GM12878 (cell line): ENCODE data around the gene USP28. TPM values are rescaled to one million over a fixed set of nuclear protein-coding genes. Genes with fewer than 3 reads are reported as not detected.

Experiments
- BCLAF1 ChIP-seq: fragments of 450-650 bp; IDR thresholded peaks from 2 replicates; pipeline ENCODE4 v1.6.1; 2017; ENCODE audit warnings: antibody characterized with exemption, mild to moderate bottlenecking, moderate library complexity
- CBX5 ChIP-seq: sonication (generic); IDR thresholded peaks from 2 replicates; pipeline ENCODE4 v1.6.1; 2016; ENCODE audit warnings: low read depth, moderate library complexity, mild to moderate bottlenecking, inconsistent platforms
- CUX1 ChIP-seq: IDR thresholded peaks from 2 replicates; pipeline ENCODE4 v1.6.1; 2012; ENCODE audit warnings: improper control_type of control experiment, low read depth, low read length; ENCODE audit not compliant: insufficient replicate concordance
- DPF2 ChIP-seq: fragments of 450-650 bp; IDR thresholded peaks from 2 replicates; pipeline ENCODE4 v1.6.1; 2017; ENCODE audit warnings: mild to moderate bottlenecking
- E2F8 ChIP-seq: fragments of 450-650 bp; IDR thresholded peaks from 2 replicates; pipeline ENCODE4 v1.6.1; 2018; ENCODE audit warnings: mild to moderate bottlenecking, low read depth, moderate library complexity; ENCODE audit not compliant: partially characterized antibody
- EZH2 ChIP-seq: IDR thresholded peaks from 2 replicates; pipeline ENCODE4 v1.6.1; 2012; ENCODE audit warnings: low read depth, mild to moderate bottlenecking, control low read depth, inconsistent platforms, low read length, borderline replicate concordance; ENCODE audit not compliant: control insufficient read depth
- FOS ChIP-seq: IDR thresholded peaks from 3 replicates; pipeline ENCODE4 v1.6.1; 2011; ENCODE audit warnings: borderline replicate concordance; ENCODE audit not compliant: insufficient read length; ENCODE audit errors: extremely low read depth
- HDAC6 ChIP-seq: fragments of 200-600 bp; sonication (generic); IDR thresholded peaks from one replicate; pipeline ENCODE4 v1.8.0; 2017; ENCODE audit warnings: antibody characterized with exemption; ENCODE audit not compliant: unreplicated experiment
- IRF3 ChIP-seq: fragments of 450-650 bp; IDR thresholded peaks from 2 replicates; pipeline ENCODE4 v1.6.1; 2014; ENCODE audit warnings: mild to moderate bottlenecking
- IRF5 ChIP-seq: fragments of 450-650 bp; IDR thresholded peaks from 2 replicates; pipeline ENCODE4 v1.6.1; 2017; ENCODE audit warnings: borderline replicate concordance
- MEF2B ChIP-seq: fragments of 450-650 bp; IDR thresholded peaks from 2 replicates; pipeline ENCODE4 v1.6.1; 2018; ENCODE audit warnings: mild to moderate bottlenecking, moderate library complexity; ENCODE audit not compliant: partially characterized antibody, poor library complexity, severe bottlenecking
- NFIC ChIP-seq: IDR thresholded peaks from 2 replicates; pipeline ENCODE4 v1.6.1; 2012; ENCODE audit warnings: low read depth, mild to moderate bottlenecking, inconsistent platforms, low read length, moderate library complexity
- SMAD5 ChIP-seq: IDR thresholded peaks from 2 replicates; pipeline ENCODE4 v1.6.1; 2016; ENCODE audit warnings: antibody characterized with exemption, low read depth
- polyA plus RNA-seq, 11 experiments: library from polyadenylated mRNA; depleted of rRNA in 4 of 11; unstranded in 6 of 11; stranded (reverse) in 5 of 11; fragments of >200 nt; fragmentation: Nextera tagmentation in 4 of 11; fragmentation: Illumina TruSeq in 1 of 11; extraction: Ambion mirVana in 4 of 11; extraction: Trizol in 1 of 11; gene quantifications; 1 replicate in 1 of 11; 2 replicates in 10 of 11; pipeline versions ENCODE4 v1.2.1 to v1.2.3, GENCODE V29; 2011 to 2016; ENCODE audit warnings: inconsistent platforms in 2 of 11, missing spikeins in 2 of 11, low read depth in 1 of 11
- total RNA-seq, 4 experiments: library from RNA; depleted of rRNA in 3 of 4; stranded (reverse); fragments of >200 nt in 3 of 4; fragmentation: Illumina TruSeq in 1 of 4; extraction: Trizol in 1 of 4; gene quantifications; 2 replicates each; pipeline versions ENCODE4 v1.2.1 to v1.2.3, GENCODE V29; 2013 to 2021

Gene USP28
- total and polyA plus RNA-seq, 10 of the 15 experiments (the other 5 are each of a cell fraction or from before 2014, with no cell fraction given), result 2.8 to 60.4 (median 24.1) TPM

GRCh38 chr11:113838005-113838404, 37.4 kb downstream of the USP28 start (continued):
- TF ChIP-seq CUX1 (no peak), BCLAF1 (no peak), E2F8 (no peak), SMAD5 (no peak), IRF3 (no peak), IRF5 (no peak), MEF2B (no peak), CBX5 (no peak), DPF2 (no peak), HDAC6 (no peak), NFIC (no peak), EZH2 (no peak), FOS (no peak)
